ENCODE measurements around the gene FYB1.

FYB1 gene

DNA sequence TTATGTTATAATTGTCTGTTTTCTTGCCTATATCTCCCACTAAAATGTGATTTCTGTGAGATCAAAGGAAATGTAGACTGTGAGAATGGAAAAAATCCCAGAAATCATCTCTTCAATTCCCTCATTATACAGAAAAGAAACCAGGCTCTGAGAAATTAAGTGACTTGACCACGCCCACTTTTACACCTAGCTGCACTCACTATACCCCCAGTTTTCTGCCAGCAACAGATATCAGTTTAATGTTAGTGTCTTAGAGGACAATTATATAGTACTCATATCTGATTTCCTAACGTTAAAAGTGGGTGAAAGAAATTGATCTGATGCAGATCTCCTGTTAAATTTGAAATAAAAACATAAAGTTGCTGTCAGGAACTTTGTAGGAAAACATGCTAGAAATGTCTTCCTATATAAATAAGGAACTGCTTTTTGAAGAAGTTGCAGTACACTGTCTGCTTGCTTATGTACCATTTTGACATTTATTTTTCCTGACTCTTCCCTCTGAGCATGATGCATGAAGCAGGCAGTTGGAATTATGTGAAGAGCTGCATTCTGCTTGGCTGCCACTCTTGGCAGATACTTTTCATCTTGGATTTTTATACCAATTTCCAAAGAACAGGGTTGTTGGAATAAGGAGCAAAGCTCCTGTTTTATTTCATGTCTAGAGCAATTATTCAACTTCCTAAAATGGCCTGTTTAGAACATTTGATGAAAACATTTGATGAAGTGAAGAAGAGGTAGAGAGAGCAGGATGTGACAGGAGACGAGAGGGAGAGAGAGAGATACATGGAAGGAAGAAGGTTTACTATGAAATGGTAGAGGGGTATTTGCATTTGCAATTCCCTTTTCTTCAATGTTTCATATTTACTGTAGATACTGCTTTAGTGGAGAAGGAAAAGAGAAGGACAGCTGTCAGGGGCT, 87.9 kb downstream of the FYB1 start:
- no peak for TF ChIP-seq Cebpa-rat (IDR thresholded peaks at IDR 0.05)
- peak overlapping the region in 2 of 11 experiments; percentile 13 to 19; a peak in 2 of 22 replicates for H3K4me2 ChIP-seq
- peaks cover 0 to 17% (median 7%) of the 10 kb centered on the region in 10 experiments; a peak in 11 of 20 replicates for H3K4me1 ChIP-seq
- H3K36me3 ChIP-seq: peaks cover 0 to 100% (median 0%) of the 10 kb centered on the region in 11 experiments; a peak in 6 of 22 replicates
- H3K9me3 ChIP-seq (replicated peaks in 1 of 11): no peaks in the 10 kb centered on the region
- no peak overlapping the region for H3K27ac ChIP-seq
- peaks cover 0 to 35% (median 0%) of the 10 kb centered on the region in 11 experiments; a peak in 3 of 22 replicates for H4K20me1 ChIP-seq
- H3K27me3 ChIP-seq: no peaks in the 10 kb centered on the region
- no peak overlapping the region for H3K4me3 ChIP-seq
- no peak overlapping the region for H3K9ac ChIP-seq

- no peaks in the 10 kb centered on the region for H3K27me3 ChIP-seq
- H3K27ac ChIP-seq: no peak overlapping the region
- H3K4me3 ChIP-seq: no peak overlapping the region
- H3K9ac ChIP-seq: no peak overlapping the region
- H3K4me2 ChIP-seq: no peak overlapping the region
- peaks cover 0 to 100% (median 0%) of the 10 kb centered on the region in 11 experiments; a peak in 6 of 22 replicates for H3K36me3 ChIP-seq
- H3K4me1 ChIP-seq: peaks cover 0 to 17% (median 7%) of the 10 kb centered on the region in 10 experiments; a peak in 11 of 20 replicates
- H3K9me3 ChIP-seq (replicated peaks in 1 of 11): no peaks in the 10 kb centered on the region
- H4K20me1 ChIP-seq: peaks cover 0 to 35% (median 0%) of the 10 kb centered on the region in 11 experiments; a peak in 3 of 22 replicates
- no peak for TF ChIP-seq Cebpa-rat (IDR thresholded peaks at IDR 0.05)
Observed at GRCh38 chr5:39130716-39131115, 88.6 kb downstream of the FYB1 start.

- no peak overlapping the region for H3K4me3 ChIP-seq
- no peaks in the 10 kb centered on the region for H3K9me3 ChIP-seq (replicated peaks in 1 of 11)
- H3K27me3 ChIP-seq: no peaks in the 10 kb centered on the region
- no peak for TF ChIP-seq Cebpa-rat (IDR thresholded peaks at IDR 0.05)
- H4K20me1 ChIP-seq: peaks cover 0 to 9% (median 0%) of the 10 kb centered on the region in 11 experiments; a peak in 3 of 22 replicates
- no peak overlapping the region for H3K27ac ChIP-seq
- no peaks in the 10 kb centered on the region for H3K4me1 ChIP-seq
- no peak overlapping the region for H3K4me2 ChIP-seq
- H3K36me3 ChIP-seq: peaks cover 0 to 97% (median 0%) of the 10 kb centered on the region in 11 experiments; a peak in 6 of 22 replicates
- H3K9ac ChIP-seq: no peak overlapping the region
Observed at GRCh38 chr5:39121922-39122321, 97.4 kb downstream of the FYB1 start.

GRCh38 chr5:39121315-39121714, 98.0 kb downstream of the FYB1 start:
- Histone ChIP-seq H3K36me3 (peaks cover 0 to 97% (median 0%) of the 10 kb centered on the region in 11 experiments; a peak in 6 of 22 replicates), H3K27ac (no peak overlapping the region), H4K20me1 (peaks cover 0 to 14% (median 0%) of the 10 kb centered on the region in 11 experiments; a peak in 3 of 22 replicates), H3K4me3 (no peak overlapping the region), H3K27me3 (no peaks in the 10 kb centered on the region), H3K4me1 (no peaks in the 10 kb centered on the region), H3K9ac (no peak overlapping the region), H3K9me3 (replicated peaks in 1 of 11) (no peaks in the 10 kb centered on the region), H3K4me2 (no peak overlapping the region)
- no peak for TF ChIP-seq Cebpa-rat (IDR thresholded peaks at IDR 0.05)

- Histone ChIP-seq H3K9ac (no peak overlapping the region), H3K4me2 (no peak overlapping the region), H3K36me3 (peaks cover 0 to 98% (median 0%) of the 10 kb centered on the region in 11 experiments; a peak in 6 of 22 replicates), H3K4me1 (no peaks in the 10 kb centered on the region), H3K4me3 (no peak overlapping the region), H3K27me3 (no peaks in the 10 kb centered on the region), H3K9me3 (replicated peaks in 1 of 11) (no peaks in the 10 kb centered on the region), H4K20me1 (peaks cover 0 to 26% (median 0%) of the 10 kb centered on the region in 11 experiments; a peak in 4 of 22 replicates), H3K27ac (no peak overlapping the region)
- no peak for TF ChIP-seq Cebpa-rat (IDR thresholded peaks at IDR 0.05)
Observed at GRCh38 chr5:39120052-39120420, 99.3 kb downstream of the FYB1 start.

DNA sequence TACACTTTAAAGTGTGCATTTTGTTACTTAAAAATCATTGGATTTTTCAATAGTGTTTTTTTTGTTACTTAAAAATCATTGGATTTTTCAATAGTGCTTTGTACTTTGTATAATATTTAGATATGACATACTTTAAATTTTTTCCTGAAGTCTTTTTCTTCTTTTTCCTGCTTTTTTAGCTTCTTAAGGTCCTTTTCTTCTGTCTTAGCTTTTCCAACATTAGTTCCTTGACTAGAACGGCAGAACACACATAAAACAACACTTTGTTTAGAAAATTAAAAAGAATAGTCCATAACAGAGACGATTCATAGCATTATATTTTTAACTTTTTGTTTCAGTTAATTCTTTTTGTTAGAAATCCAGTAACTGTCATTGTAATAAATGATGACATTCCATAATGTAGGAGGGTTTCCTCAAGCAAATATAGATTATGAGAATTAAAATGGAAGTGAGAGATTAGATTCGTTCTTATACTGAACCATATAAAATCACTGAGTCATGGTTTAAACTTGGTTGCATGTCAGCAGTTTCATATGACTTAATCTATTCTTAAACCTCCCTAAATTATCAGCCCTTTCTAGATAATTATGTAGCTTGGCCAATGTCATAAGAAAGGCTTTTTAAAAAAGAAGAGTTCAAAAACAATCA, 99.8 kb downstream of the FYB1 start:
- Histone ChIP-seq H3K4me2 (no peak overlapping the region), H3K9ac (no peak overlapping the region), H4K20me1 (peaks cover 0 to 31% (median 0%) of the 10 kb centered on the region in 11 experiments; a peak in 4 of 22 replicates), H3K9me3 (replicated peaks in 1 of 11) (no peaks in the 10 kb centered on the region), H3K4me3 (no peak overlapping the region), H3K27me3 (no peaks in the 10 kb centered on the region), H3K4me1 (no peaks in the 10 kb centered on the region), H3K27ac (no peak overlapping the region), H3K36me3 (peaks cover 0 to 98% (median 0%) of the 10 kb centered on the region in 11 experiments; a peak in 6 of 22 replicates)
- TF ChIP-seq Cebpa-rat (IDR thresholded peaks at IDR 0.05): no peak

DNA sequence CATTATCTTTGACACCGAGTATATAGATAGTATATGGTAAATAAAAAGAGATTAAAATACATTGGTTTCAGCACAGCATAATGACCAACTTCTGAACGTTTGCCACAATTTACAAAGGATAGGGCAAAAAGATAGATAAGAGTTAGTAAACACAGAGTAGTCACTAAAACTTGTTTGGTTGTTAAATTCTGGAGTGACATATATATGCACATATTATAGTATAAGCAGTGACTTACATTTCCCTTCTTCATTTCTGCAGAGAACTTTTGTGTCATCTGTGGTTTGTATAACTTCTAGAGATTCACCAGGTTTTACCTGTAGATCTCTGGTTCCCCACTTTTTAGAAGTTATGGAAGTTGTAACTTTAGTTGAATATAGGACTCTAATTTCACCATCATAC, 100.7 kb downstream of the FYB1 start:
- no peaks in the 10 kb centered on the region for H3K4me1 ChIP-seq
- peaks cover 0 to 98% (median 0%) of the 10 kb centered on the region in 11 experiments; a peak in 6 of 22 replicates for H3K36me3 ChIP-seq

DNA sequence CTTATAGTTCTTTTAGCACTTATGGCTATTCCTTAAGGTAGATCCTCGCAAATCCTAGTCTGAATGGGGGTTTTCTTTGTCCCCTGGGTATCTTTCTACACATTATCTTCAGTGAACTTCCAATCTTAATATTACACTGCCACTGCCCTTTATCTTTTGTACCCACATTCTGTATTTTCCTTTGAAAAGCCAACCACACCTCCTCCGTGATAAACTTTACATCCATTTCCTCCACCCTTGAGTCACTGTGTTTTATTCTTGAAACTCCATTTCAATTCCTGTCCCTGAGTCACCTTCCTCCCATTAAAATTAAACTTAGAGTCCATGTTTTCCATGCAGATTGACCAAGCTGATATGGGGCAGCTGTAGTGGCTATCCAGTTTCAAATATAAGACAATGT, 102.0 kb downstream of the FYB1 start:
- Histone ChIP-seq H3K9ac (no peak overlapping the region), H3K4me1 (no peaks in the 10 kb centered on the region), H3K27me3 (no peaks in the 10 kb centered on the region), H3K4me3 (no peak overlapping the region), H4K20me1 (peaks cover 0 to 38% (median 0%) of the 10 kb centered on the region in 11 experiments; a peak in 4 of 22 replicates), H3K9me3 (replicated peaks in 1 of 11) (no peaks in the 10 kb centered on the region), H3K4me2 (no peak overlapping the region), H3K27ac (no peak overlapping the region), H3K36me3 (peaks cover 0 to 99% (median 0%) of the 10 kb centered on the region in 11 experiments; a peak in 6 of 22 replicates)
- no peak for TF ChIP-seq Cebpa-rat (IDR thresholded peaks at IDR 0.05)

More for the DNA sequence above, 100.7 kb downstream of the FYB1 start:
- H4K20me1 ChIP-seq: peaks cover 0 to 38% (median 0%) of the 10 kb centered on the region in 11 experiments; a peak in 4 of 22 replicates
- no peaks in the 10 kb centered on the region for H3K27me3 ChIP-seq
- no peak overlapping the region for H3K4me2 ChIP-seq
- TF ChIP-seq Cebpa-rat (IDR thresholded peaks at IDR 0.05): no peak
- H3K9ac ChIP-seq: no peak overlapping the region
- H3K27ac ChIP-seq: no peak overlapping the region
- H3K4me3 ChIP-seq: no peak overlapping the region
- H3K9me3 ChIP-seq (replicated peaks in 1 of 11): no peaks in the 10 kb centered on the region

All from BLaER1 treated with 17β-estradiol and CSF1 and Interleukin-3, amounts not matched to agents 10 nM and 100 nM (cell line).